AG09319 (cell line): Measurements from ENCODE around the gene CDCA5.
A peak's percentile ranks its signal among the peaks of the same experiment; 100 is the strongest.

Experiments
- DNase-seq: peaks from one replicate; pipeline ENCODE4 v3.0.0-alpha.2; 2010; ENCODE audit warnings: low read depth; ENCODE audit errors: extremely low read depth
- CTCF ChIP-seq: IDR thresholded peaks from 2 replicates; pipeline ENCODE4 v1.5.1; 2011; ENCODE audit warnings: low read depth, mild to moderate bottlenecking, inconsistent platforms, low read length, moderate library complexity

The CDCA5 gene

GRCh38 chr11:65043881-65044501 lies 39.8 kb downstream of the CDCA5 start:
- DNase-seq: peak; percentile 28
- no peak for TF ChIP-seq CTCF

- TF ChIP-seq CTCF: no peak
- no peak for DNase-seq
These were observed 40.9 kb downstream of the CDCA5 start for GRCh38 chr11:65042891-65043290.

- peak; percentile 77 for DNase-seq
- TF ChIP-seq CTCF: no peak
These were observed 42.8 kb downstream of the CDCA5 start, which contains the start of gene SAC3D1 for GRCh38 chr11:65040847-65041622. SAC3D1 (plus strand) TSS chr11:65041210; CDS start chr11:65041293, 83 bp downstream.

GRCh38 chr11:65040520-65040846 lies 43.4 kb downstream of the CDCA5 start:
- DNase-seq: no peak
- no peak for TF ChIP-seq CTCF

- no peak for DNase-seq
- TF ChIP-seq CTCF: no peak
These were observed 46.9 kb downstream of the CDCA5 start for GRCh38 chr11:65036931-65037330.

GRCh38 chr11:65035579-65035978 lies 48.3 kb downstream of the CDCA5 start:
- TF ChIP-seq CTCF: no peak
- no peak for DNase-seq

GRCh38 chr11:65034423-65034822 lies 49.4 kb downstream of the CDCA5 start:
- no peak for DNase-seq
- TF ChIP-seq CTCF: no peak
